Fibroblast of villous mesenchyme (primary cell): ENCODE results near the gene RBP2. TPM values are rescaled to one million over a fixed set of nuclear protein-coding genes. Genes with fewer than 3 reads are reported as not detected.

Experiments used
- DNase-seq: peaks from one replicate; pipeline ENCODE4 v3.0.0-alpha.2; 2010; ENCODE audit warnings: low read depth
- H3K4me3 ChIP-seq: 2 replicates; pipeline ENCODE4 v1.5.1; 2011; ENCODE audit warnings: low read depth, mild to moderate bottlenecking, low read length
- CTCF ChIP-seq: IDR thresholded peaks from 2 replicates; pipeline ENCODE4 v1.5.1; 2012; ENCODE audit warnings: low read depth, mild to moderate bottlenecking, low read length; ENCODE audit not compliant: insufficient read depth
- total RNA-seq: library from RNA; depleted of rRNA; stranded (reverse); fragments of >200 nt; gene quantifications from 2 replicates; pipeline ENCODE4 v1.2.3, GENCODE V29; 2012

RBP2 gene
- total RNA-seq, 1 donor, result not detected

GRCh38 chr3:139472380-139473010 lies 3.8 kb downstream of the RBP2 start:
- DNase-seq, result no peak
- no peak overlapping the region for H3K4me3 ChIP-seq
- no peak for TF ChIP-seq CTCF

- DNase-seq, result no peak
- TF ChIP-seq CTCF, result no peak
- H3K4me3 ChIP-seq, result no peak overlapping the region
These were observed 6.1 kb downstream of the RBP2 start for GRCh38 chr3:139470199-139470598.

GRCh38 chr3:139468399-139468798 lies 7.9 kb downstream of the RBP2 start:
- DNase-seq, result no peak
- no peak for TF ChIP-seq CTCF

GRCh38 chr3:139466360-139466759 lies 10.0 kb downstream of the RBP2 start:
- DNase-seq, result no peak
- no peak overlapping the region for H3K4me3 ChIP-seq
- no peak for TF ChIP-seq CTCF

More at GRCh38 chr3:139468399-139468798, 7.9 kb downstream of the RBP2 start:
- H3K4me3 ChIP-seq, result no peak overlapping the region

GRCh38 chr3:139465636-139466035 lies 10.7 kb downstream of the RBP2 start:
- no peak for DNase-seq
- no peak overlapping the region for H3K4me3 ChIP-seq
- no peak for TF ChIP-seq CTCF

GRCh38 chr3:139463466-139463865 lies 12.8 kb downstream of the RBP2 start:
- TF ChIP-seq CTCF, result no peak
- no peak for DNase-seq
- H3K4me3 ChIP-seq, result no peak overlapping the region

- no peak for TF ChIP-seq CTCF
- DNase-seq, result no peak
- H3K4me3 ChIP-seq, result no peak overlapping the region
These were observed 15.8 kb downstream of the RBP2 start for GRCh38 chr3:139460529-139460928.
